GM19452 (cell line): ENCODE results near the gene SORCS2.

Source experiments
- ATAC-seq: cut with Tn5 transposase; IDR thresholded peaks from one replicate; pipeline ENCODE4 v1.9.1; 2021; ENCODE audit not compliant: unreplicated experiment

The SORCS2 gene

DNA sequence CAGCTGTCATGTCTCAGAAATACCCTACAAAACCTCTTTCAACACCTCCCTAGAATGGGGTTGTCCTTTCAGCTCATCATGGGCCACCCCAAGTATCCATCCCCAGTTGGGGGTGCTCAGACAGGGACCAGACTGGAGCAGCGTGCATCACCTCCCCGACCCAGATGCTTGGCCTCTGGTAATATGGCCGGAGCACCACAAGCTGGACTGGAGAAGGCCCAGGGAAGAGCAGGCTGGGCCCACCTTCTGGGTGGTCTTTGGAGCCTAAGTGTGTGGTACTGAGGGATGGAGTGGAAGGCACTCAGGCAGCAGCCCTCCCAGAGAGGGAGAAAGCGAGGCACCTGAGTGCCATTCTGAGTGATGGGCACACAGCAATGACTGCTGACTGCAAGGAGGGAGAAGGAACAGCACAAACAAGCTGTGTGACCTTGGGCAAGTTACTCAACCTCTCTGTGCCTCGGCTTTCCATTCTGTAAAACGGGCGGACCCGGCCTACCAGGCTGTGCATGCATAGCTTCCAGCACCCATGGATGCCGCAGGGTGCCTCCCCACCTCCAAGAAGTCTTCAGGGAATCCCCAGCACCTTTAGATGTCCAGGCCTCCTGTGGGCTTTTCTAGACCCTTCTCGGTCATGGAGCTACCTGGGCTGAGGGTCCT, 519.1 kb downstream of the SORCS2 start:
- no peak for ATAC-seq

DNA sequence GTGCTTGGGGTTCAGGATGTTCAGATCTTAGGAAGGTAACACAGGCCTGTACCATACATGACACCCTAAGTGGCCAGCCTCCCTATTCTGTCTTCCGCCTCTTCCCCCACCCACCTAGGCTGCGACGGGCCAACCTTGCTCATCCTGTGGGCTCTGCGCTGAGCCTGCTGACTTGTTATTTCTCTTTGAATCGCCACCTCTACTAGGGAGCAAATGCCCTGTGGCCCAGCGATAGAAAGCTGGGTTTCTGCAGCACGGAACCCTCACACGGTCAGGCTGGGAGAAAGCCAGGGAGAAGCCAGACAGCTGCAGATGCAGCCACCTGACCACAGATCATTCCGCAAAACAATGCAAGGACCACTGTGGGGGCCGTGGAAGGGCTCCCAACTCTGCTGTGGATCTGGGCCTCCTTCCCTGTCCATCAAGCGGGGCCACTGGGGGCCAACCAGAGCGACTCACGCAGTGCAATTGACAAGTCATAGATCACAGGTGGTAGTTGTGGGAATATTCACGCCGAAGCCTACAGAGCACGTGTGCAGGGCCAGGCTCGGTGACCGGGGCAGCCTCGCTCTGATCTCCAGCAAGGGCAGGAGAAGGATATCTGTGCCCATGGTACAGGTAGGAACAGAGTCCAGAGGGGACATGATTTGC, 519.8 kb downstream of the SORCS2 start:
- no peak for ATAC-seq

DNA sequence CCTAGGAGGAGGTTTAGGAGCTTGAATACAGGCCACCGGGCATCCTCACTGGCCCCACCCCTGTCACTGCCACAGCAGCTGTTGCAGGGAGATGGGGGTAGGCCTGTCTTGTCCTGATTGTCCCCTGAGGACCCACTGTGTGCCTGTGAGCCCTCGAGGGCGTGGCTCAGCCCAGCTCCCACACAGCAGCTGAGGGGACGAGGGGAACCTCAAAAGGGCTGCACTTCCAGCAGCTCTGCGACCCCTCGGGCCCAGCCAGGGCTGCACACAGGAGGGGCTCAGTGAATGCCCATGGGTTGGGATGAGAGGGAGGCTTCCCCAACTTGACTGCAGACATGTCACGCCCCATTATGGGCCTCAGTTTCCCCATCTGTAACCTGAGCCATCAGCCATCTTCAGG, 521.4 kb downstream of the SORCS2 start:
- no peak for ATAC-seq

DNA sequence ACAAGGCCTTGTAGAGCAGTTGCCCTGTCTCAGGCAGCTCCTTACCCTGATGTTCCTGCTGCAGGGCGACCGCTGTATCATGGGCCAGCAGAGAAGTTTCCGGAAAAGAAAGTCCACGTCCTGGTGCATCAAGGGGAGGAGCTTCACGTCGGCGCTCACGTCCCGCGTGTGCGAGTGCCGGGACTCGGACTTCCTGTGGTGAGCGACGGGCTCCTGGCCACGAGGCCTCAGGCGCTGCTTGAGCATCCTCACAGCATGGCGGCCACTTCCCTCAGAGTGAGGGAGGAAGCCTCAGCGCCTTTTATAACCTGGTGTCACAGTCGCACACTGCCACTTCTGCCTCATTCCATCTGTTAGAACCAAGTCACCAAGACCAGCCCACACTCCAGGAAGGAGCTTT, 521.8 kb downstream of the SORCS2 start:
- ATAC-seq, result no peak

DNA sequence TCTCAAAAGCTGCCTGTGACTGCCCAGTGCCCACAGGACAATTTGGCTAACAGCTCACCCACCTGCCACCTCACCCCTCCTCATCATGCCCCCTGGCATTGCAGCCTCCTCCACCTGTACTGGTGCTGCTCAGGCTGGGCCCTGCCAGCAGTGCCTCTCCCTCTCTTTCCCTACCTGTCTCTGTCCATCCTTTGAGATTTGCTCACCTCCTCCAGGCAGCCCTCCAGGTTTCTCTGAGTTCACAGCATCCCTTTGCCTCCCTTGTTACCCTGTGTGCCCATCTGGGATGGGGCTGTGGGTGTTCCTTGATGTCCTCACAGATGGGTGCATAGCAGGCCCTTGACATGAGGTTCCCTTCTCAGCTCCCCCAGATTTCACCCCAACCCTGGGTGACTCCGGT, 522.4 kb downstream of the SORCS2 start:
- ATAC-seq, result no peak

DNA sequence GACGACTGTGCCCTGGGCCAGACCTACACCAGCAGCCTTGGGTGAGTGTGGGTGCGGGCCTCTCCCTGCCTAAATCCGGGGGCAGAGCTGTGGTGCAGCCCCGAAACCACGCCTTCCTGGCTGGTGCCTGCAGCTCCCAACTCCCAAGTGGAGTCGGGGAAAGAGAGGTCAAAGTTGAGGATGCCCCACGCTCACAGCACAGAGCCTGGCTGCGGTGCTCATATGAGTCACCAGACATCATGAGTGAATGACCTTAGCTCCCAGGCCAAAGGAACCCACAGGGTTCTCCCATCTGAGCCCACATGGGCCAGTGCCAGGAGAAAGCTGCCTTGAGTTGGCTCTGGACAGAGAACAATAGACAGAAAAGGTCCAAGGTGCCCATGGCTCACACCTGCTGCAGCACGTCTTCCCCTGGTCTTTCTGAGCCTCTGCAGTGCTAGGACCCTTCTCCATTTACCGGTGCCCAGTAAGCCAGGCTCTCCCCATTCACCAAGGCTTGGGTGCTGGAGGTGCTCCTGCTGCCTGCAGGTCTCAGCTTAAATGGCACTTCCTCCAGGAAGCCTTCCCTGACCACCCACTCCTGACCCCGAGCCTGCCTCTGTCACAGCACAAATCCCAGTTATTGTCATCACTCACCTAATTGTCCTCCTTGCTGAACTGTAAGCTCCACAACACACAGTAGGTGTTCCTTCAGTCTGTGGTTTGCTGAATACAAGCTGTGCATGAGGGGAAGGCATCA, 523.1 kb downstream of the SORCS2 start:
- no peak for ATAC-seq

DNA sequence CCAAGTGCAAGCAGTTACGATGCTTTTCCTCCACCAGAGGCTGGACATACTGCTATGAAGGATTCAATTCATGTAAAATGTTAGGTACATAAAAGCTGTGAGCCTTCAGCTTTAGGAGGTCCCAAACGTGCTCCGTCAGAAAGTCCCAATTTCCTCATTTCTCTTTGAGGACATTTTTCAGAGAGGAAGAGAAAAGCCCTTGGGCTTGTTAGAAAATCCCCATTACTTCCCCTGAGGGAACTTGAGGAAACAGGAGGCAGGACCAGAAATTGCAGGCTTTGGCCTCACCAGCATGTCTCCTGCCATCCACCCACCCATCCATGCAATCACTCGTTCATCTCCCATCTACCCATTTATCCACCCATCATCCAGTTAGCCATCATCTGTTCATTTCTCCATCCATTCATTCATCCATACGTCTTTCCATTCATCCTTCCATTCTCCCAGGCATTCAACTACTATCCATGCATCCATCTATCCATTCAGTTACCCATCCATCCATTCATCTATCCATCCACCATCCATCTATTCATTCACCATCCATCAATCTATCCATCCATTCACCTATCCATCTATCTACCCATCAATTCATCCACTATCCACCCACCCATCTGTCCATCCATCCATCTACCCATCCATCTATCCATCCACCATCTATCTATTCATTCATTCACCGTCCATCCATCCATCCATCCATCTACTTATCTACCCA, 523.8 kb downstream of the SORCS2 start:
- no peak for ATAC-seq

DNA sequence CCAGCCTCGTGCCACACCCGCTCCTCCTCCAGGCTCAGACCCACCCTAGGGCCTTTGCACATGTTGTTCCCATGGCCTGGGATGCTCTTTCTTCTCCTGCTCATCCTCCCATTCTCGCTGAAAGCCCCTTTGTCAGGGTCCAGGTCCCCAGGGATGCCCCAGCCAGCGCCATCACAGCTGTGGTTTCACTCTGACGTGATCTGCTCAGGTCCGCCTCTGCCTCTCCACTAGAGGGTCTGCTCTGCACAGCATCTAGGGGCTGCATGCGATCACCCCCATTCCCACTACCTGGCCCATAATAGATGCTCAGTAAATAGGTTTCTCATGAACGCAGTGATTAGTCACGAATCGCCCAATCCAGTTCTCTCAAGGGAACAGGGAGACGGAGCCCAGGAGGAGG, 524.8 kb downstream of the SORCS2 start:
- ATAC-seq, result no peak

DNA sequence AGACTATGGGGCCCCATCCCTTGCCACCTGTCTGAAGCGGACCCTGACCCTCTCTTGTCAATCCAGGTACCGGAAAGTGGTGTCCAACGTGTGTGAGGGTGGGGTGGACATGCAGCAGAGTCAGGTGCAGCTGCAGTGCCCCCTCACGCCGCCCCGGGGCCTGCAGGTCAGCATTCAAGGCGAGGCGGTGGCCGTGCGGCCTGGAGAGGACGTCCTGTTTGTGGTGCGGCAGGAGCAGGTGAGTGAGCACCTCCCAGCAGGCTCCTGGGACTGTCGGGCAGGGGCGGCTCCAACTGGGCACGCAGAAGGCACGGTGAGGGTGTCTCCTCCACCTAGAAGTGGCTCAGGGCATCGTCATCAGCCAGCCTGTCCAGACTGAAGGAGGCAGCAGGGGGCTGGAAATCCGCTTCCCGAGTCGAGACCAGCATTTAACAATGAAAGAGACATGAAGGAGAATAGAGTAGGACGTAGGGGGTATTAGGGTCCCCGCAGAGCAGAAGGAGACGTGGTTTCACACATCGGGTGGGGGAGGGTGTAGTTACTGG, 525.7 kb downstream of the SORCS2 start:
- no peak for ATAC-seq

DNA sequence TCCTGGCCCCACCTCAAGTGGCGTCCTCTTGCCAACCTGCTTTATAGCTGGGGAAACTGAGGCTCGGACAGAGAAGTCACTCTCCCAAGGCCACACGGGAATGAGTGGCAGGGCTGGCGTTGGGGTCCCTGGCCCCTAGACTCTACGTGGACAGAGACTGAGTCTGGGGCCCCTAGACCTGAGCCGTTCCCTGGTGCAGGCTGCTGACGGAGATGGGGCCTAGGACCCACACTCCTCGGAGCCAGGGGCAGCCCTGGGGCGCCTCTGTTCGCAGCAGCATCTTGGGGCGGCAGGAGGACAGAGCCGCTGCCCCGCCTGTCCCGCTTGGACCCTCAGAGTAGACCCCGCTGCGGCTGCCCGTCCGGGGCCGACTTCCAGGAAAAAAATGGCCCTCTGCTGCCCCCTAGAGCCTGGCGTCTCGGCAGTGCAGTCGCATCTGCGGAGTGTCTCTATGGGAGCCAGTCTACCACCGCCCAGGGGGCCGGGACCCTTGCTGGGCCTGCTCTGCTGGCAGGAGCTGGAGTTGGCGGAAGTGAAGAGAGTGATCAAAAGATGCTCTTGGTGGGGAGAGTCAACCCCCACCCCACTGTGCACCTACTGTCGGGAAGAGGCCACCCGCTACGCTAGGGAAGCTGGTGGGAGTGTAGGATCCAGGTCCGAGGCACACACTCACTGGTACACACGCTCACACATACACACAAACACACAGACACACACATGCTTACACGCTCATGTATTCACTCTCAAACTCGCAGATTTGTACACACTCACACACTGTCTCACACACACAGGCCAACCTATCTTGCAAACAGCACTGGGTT, 527.2 kb downstream of the SORCS2 start:
- ATAC-seq, result no peak

DNA sequence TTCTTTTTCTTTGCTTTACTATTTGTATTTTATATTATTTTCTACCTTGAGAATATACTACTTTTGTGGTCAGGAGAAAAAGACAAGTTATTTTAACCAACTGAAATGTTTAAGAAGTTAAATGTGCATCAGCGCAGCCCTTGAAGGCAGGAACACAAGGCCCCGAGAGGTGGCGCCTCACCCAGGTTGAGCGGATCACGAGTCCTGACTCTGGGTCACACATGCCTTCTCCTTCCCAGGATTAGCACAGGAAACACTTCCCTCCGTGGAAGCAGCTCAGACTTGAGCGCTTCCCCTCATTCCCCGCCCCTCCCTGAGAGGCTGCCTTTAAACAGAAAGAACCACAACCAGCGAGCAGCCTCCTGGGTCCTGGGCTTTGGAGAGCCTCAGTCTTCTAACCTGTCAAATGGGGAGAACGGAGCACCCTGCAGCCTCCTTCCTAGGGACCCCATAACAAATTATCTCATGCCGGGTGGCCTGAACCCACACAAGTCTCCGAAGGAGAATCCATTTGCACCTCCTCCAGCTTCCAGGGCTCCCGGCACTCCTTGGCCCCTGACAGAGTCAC, 529.7 kb downstream of the SORCS2 start:
- ATAC-seq, result no peak

DNA sequence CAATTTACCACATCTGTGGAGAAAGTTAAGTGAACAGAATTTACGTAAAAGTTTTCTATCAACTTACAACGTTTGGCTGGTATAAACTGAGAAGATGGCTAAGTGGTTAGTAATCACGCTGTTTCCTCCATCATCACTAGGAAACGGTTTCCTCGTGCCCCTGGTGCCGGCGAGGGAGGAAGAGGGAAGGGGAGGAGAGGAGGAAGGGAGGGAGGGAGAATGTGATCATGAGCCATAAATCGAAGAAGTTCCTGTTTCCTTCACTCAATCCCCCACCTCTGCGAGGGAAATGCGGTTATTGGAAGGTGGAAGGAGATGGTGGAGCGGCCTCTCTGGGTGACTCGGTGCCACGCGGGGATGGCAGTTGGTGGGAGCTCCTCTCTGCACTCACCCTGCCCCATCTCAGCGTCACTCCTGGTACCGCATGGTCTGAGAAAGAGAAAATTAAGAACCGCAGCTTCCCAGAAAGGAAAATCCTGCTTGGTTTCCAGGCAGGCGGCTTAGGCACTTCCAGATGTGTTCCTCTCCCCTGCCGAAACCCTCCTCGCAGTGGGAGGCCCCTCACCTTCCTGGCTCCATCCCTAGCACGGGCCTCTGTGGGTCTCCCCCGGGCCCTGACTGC, 530.5 kb downstream of the SORCS2 start:
- no peak for ATAC-seq

DNA sequence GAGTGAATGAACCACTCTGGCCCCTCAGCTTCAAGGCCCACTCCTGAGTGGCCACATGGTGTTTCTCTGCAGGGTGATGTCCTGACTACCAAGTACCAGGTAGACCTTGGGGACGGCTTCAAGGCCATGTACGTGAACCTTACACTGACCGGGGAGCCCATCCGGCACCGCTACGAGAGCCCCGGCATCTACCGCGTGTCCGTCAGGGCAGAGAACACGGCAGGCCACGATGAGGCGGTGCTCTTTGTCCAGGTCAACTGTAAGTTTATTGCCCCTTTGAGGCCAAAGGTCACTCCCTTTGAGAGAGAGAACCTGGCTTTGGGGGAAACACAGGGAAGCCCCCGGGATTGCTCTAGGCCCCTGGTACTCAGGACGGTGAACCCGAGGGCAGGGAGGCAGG, 531.3 kb downstream of the SORCS2 start:
- ATAC-seq, result no peak

DNA sequence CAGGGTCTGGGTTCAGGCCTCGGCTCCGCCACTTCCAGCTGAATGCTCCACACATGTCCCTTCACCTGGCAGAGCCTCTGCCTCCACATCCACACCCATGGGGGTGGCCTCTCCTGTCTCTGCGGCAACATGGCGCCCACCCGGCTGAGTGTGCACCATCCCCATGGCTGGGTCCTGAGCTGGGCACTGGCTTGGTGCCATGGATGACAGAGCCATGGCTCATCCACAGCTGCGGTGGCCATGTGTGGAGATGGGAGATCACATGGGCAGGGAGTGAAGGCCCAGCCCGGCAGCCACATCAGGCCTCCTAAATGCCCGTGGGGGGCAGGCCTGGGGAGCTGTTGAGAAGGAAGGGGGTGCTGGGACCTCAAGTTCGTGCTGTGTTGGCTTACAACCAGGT, 533.6 kb downstream of the SORCS2 start:
- no peak for ATAC-seq

DNA sequence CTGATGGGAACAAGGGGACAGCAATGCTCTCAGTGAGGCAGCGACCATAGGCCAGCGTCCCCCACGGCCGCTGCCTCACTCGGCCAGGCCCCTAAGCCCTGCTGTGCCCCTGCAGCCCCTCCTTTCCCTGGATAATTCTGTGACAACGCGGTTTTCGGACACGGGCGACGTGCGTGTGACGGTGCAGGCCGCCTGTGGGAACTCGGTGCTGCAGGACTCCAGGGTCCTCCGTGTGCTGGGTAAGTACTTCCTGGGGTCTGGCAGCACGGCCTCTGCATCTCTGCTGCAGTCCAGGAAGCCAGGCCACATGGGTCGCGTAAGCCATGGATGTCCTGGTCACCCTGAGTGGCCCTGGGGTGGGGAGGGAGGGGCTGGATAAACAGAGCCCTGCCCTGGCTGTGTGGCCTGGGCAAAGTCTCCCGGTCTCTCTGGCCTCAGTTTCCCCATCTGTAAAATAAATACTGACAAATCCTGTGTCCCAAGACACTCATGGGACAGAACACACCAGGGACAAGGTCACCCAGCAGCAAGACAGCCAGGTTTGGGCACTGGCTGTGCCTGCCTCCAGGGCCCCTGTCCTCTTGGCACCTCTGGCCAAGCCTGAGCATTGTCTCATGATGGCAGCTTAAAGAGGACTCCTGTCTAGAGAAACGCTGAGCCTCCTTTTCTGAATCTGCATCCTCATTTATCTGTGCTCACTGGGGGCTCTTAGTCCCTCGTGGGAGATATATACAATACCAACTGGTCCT, 534.5 kb downstream of the SORCS2 start:
- no peak for ATAC-seq

DNA sequence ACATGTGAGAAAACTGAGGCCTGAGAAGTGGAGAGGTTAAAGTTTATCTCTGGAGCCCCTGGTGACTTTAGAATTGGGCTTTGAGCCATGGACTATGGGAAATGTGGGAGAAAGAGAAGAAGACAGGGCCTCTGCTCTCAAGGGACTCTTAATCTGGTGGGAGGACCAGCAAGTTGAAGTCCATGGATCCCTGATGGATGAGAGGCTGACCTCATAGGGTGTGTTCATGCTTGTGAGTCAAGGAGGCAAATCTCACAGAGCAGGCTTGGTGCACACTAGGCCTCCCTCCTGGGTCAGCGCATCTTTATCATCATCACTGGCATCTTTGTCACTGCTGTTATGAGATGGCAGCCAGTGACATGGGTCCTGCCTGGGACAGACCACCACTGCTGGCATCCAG, 535.4 kb downstream of the SORCS2 start:
- ATAC-seq, result no peak

DNA sequence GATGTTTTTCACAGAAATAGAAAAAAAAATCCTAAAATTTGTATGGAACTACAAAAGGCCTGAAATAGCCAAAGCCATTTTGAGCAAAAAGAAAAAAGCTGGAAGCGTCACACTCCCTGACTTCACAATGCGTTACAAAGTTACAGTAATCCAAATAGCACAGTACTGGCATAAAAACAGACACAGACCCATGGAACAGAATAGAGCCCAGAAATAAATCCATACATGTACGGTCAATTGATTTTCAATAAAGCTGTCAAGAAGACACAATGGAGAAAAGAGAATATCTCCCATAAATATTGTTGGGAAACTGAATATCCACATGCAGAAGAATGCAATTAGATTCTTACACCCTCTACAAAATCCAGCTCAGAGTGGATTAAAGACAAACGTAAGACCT, 539.1 kb downstream of the SORCS2 start:
- ATAC-seq, result no peak

DNA sequence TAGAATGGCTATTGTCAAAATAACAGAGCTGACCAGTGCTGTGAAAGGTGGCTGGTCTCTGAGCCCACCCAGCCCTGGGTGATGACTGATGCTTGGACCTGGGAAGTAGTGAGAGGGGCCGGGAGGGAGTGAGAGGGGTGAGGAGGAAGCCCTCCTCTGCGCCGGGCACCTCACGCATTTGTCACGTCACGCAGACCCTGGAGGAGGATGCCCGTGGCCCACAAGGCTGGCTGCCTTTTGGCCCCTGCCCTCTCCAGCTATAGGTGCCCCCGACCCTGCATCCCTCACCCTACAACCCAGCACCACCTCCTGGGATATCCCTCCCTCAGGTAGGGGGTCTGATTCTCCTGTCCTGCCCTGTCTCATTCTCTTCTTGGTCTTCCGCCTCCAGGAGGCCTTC, 539.9 kb downstream of the SORCS2 start:
- ATAC-seq, result no peak

DNA sequence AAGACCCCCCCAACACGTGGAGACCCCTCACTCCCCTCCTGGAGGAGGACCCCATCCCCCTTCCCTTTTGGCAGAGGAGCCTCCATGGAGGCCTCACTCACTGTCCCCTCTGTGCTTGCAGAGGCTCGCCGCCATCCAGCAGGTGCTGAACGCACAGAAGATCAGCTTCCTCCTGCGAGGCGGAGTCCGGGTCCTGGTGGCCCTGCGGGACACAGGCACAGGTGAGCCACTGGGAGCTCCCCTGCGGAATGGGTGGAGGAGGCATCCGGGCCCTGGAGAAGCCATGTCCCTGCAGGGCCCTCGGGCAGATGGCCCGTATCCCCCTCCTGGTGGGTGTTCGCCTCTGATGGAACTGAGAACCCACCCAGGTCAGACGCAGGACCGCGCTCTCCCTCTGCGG, 540.9 kb downstream of the SORCS2 start:
- no peak for ATAC-seq
